HEK293T (cell line): ENCODE measurements around the gene NSUN2.
"Not testable (repeated sequence)": the region's sequence is repeated elsewhere in the genome, so short reads cannot be mapped to it uniquely, and the experiment has no call there.

Experiments
- CTCF ChIA-PET: fragments of 350-600 bp; formaldehyde crosslinking; extraction: SDS; loops from one replicate; lab custom pipeline; 2021; ENCODE audit warnings: antibody characterized with exemption, inconsistent platforms; lab: Yijun Ruan, JAX
- POLR2A ChIA-PET: fragments of 350-600 bp; formaldehyde crosslinking; extraction: SDS; loops from one replicate; lab custom pipeline; 2020; ENCODE audit warnings: antibody characterized with exemption, inconsistent platforms; lab: Yijun Ruan, JAX
- DNase-seq: peaks from one replicate; pipeline ENCODE4 v3.0.0; 2012; ENCODE audit warnings: mixed read lengths; ENCODE audit errors: extremely low spot score
- ARNT ChIP-seq: fragments of 450-650 bp; IDR thresholded peaks from 2 replicates; pipeline ENCODE4 v1.6.1; 2017; ENCODE audit warnings: mild to moderate bottlenecking
- BHLHE40 ChIP-seq: fragments of 450-650 bp; IDR thresholded peaks from 2 replicates; pipeline ENCODE4 v1.6.1; 2016; ENCODE audit warnings: mild to moderate bottlenecking, moderate library complexity, borderline replicate concordance
- CTBP1 ChIP-seq: fragments of 450-650 bp; IDR thresholded peaks from 2 replicates; pipeline ENCODE4 v1.6.1; 2016; ENCODE audit warnings: borderline replicate concordance
- ELF4 ChIP-seq: fragments of 450-650 bp; IDR thresholded peaks from 2 replicates; pipeline ENCODE4 v1.6.1; 2017; ENCODE audit warnings: antibody characterized with exemption
- FOXA1 ChIP-seq: fragments of 450-650 bp; IDR thresholded peaks from 2 replicates; pipeline ENCODE4 v1.6.1; 2016; ENCODE audit warnings: mild to moderate bottlenecking
- FOXK2 ChIP-seq: fragments of 450-650 bp; IDR thresholded peaks from 2 replicates; pipeline ENCODE4 v1.6.1; 2016; ENCODE audit warnings: mild to moderate bottlenecking
- FOXM1 ChIP-seq: fragments of 450-650 bp; IDR thresholded peaks from 2 replicates; pipeline ENCODE4 v1.6.1; 2017; ENCODE audit warnings: mild to moderate bottlenecking, borderline replicate concordance
- HDGF ChIP-seq: fragments of 450-650 bp; IDR thresholded peaks from 2 replicates; pipeline ENCODE4 v1.6.1; 2017; ENCODE audit warnings: antibody characterized with exemption, borderline replicate concordance
- L3MBTL2 ChIP-seq: fragments of 450-650 bp; conservative IDR thresholded peaks from 2 replicates; pipeline ENCODE4 v1.6.1; 2016; ENCODE audit warnings: mild to moderate bottlenecking
- LEF1 ChIP-seq: fragments of 450-650 bp; IDR thresholded peaks from 2 replicates; pipeline ENCODE4 v1.6.1; 2017; ENCODE audit warnings: mild to moderate bottlenecking, borderline replicate concordance
- NFRKB ChIP-seq: fragments of 450-650 bp; IDR thresholded peaks from 2 replicates; pipeline ENCODE4 v1.6.1; 2016; ENCODE audit warnings: mild to moderate bottlenecking, moderate library complexity
- SP1 ChIP-seq: fragments of 450-650 bp; IDR thresholded peaks from 2 replicates; pipeline ENCODE4 v1.6.1; 2017
- SUZ12 ChIP-seq: fragments of 450-650 bp; IDR thresholded peaks from 2 replicates; pipeline ENCODE4 v1.6.1; 2016; ENCODE audit warnings: mild to moderate bottlenecking
- TARDBP ChIP-seq: fragments of 450-650 bp; IDR thresholded peaks from 2 replicates; pipeline ENCODE4 v1.6.1; 2016
- ZNF384 ChIP-seq: fragments of 450-650 bp; IDR thresholded peaks from 2 replicates; pipeline ENCODE4 v1.6.1; 2016
- TF ChIP-seq, protein P1 (sequence below): fragments of 450-650 bp; IDR thresholded peaks from 2 replicates; pipeline ENCODE4 v1.6.1; 2016

NSUN2 gene

GRCh38 chr5:6660688-6661087 is 27.8 kb upstream of the NSUN2 start:
- DNase-seq: no peak
- ChIA-PET POLR2A (no interaction called here), CTCF (no interaction called here)
- no peak for TF ChIP-seq FOXM1
- no peak for TF ChIP-seq BHLHE40

DNA sequence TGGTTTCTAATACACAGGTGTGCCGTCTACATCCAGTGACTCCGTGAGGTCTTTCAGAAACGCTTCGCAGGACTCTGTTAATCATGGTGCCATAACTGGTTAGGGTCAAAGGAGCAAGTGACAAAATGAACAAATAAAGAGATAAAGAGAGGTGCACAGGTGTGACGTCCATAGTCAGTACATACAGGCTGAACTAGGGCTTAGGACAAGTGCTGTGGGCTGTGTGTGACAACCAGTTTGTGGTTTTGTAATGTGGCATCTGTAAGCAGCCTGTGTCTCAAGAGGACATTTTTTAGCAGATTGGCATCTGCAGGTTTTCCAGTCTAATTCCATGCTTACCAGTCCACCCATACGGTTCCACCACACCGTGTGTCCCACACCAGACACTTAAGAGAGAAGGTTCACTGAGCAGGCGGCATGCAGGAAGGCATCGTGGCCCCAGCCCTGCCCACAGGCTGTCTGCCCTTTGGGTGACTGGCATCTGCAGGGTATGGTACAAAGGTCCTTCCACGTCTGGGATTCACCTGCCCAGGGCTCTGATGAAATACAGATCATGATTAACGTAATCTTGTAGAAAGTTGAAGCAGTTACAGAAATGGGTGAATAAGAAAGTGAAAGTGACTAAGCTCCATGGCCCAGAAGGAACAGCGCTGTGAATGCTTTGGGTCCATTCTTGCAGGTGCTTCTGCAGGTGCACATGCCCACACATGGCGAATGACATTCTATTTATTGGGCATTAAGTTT is 27.3 kb upstream of the NSUN2 start:
- ChIA-PET POLR2A (no interaction called here), CTCF (no interaction called here)
- TF ChIP-seq ZNF384 (no peak), LEF1 (no peak), FOXA1 (no peak), CTBP1 (no peak), FOXK2 (no peak), ELF4 (no peak), NFRKB (no peak), L3MBTL2 (no peak), BHLHE40 (no peak), SUZ12 (no peak), ARNT (no peak), SP1 (no peak), FOXM1 (no peak)
- TF ChIP-seq, protein P1, sequence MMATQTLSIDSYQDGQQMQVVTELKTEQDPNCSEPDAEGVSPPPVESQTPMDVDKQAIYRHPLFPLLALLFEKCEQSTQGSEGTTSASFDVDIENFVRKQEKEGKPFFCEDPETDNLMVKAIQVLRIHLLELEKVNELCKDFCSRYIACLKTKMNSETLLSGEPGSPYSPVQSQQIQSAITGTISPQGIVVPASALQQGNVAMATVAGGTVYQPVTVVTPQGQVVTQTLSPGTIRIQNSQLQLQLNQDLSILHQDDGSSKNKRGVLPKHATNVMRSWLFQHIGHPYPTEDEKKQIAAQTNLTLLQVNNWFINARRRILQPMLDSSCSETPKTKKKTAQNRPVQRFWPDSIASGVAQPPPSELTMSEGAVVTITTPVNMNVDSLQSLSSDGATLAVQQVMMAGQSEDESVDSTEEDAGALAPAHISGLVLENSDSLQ: no peak
- no peak for DNase-seq

DNA sequence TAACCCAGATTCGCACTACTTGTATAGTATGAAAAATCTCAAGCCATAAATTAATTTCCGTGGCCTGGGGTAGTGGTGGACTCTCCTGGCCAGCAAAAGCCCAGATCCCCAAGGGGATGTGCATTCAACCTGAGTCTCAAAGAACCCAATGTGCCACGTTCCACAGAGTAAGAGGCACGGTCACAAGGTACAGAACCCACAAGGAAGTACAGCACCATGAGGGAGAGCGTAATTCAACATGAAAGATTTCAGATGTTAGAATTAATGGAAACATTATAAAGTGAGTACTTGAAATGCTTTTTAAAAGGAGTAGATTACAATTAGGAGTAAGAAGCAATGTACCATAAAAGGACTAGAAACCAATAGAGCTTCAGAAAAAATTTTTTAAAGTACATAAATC is 23.8 kb upstream of the NSUN2 start:
- CTCF ChIA-PET: no interaction called here
- POLR2A ChIA-PET: no interaction called here
- DNase-seq: no peak
- TF ChIP-seq LEF1 (no peak), SUZ12 (no peak), ZNF384 (no peak), L3MBTL2 (no peak), TARDBP (no peak), FOXM1 (no peak), BHLHE40 (no peak), FOXA1 (no peak), ELF4 (no peak), SP1 (no peak), ARNT (no peak), NFRKB (no peak)

- no peak for DNase-seq
- POLR2A ChIA-PET: no interaction called here
- CTCF ChIA-PET: no interaction called here
- TF ChIP-seq CTBP1 (no peak), ZNF384 (no peak), ELF4 (no peak), L3MBTL2 (no peak), SUZ12 (no peak), FOXM1 (no peak), TARDBP (no peak), HDGF (no peak), SP1 (no peak), FOXK2 (no peak), ARNT (no peak), BHLHE40 (no peak), LEF1 (no peak), FOXA1 (no peak), NFRKB (no peak)
- TF ChIP-seq, protein P1: no peak
These were observed 22.6 kb upstream of the NSUN2 start for GRCh38 chr5:6655432-6655831.

DNA sequence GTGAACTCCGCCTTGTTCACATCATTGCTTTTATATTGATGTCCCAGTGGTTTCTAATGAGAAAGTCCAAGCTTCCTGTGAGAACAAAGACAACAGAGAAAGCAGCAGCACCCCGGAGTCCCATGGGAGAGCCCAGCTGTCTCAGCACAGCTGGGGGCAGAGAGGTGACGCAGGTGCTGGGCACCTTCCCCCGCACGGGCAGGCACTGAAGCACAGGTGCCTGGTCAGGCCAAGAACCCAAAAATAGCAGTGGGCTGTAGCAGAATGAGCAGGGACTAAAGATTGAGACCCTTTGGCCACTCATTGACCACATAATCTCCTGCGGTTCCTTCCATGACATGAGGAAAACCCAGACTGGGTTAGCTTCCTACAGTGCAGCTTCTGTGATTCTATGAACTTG is 19.2 kb upstream of the NSUN2 start:
- DNase-seq: no peak
- ChIA-PET POLR2A (no interaction called here), CTCF (no interaction called here)
- TF ChIP-seq FOXM1: no peak
- TF ChIP-seq BHLHE40: no peak
- no peak for TF ChIP-seq ELF4
- no peak for TF ChIP-seq LEF1

DNA sequence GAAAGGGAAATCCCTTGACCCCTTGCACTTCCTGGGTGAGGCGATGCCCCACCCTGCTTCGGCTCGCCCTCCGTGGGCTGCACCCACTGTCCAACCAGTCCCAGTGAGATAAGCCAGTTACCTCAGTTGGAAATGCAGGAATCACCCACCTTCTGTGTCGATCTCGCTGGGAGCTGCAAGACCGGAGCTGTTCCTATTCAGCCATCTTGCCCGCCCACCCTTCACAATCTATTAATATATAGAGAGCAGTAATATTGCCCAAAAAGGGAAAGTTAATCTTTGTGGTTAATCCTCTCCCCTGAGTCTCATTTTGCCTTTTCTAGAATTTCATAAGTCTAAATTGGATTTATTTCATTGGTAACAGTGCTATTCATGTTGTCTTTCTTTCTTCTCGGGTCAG is 16.8 kb upstream of the NSUN2 start:
- DNase-seq: no peak
- POLR2A ChIA-PET: no interaction called here
- TF ChIP-seq ARNT (no peak), FOXK2 (no peak), ELF4 (no peak)
- CTCF ChIA-PET: no interaction called here

GRCh38 chr5:6649186-6649585 is 16.3 kb upstream of the NSUN2 start:
- no peak for DNase-seq
- POLR2A ChIA-PET: no interaction called here
- CTCF ChIA-PET: no interaction called here
- TF ChIP-seq HDGF (no peak), BHLHE40 (no peak), L3MBTL2 (no peak), FOXK2 (no peak), LEF1 (no peak), ARNT (no peak), CTBP1 (no peak), ELF4 (no peak), TARDBP (no peak), FOXA1 (no peak), ZNF384 (no peak), FOXM1 (no peak)
- TF ChIP-seq, protein P1: no peak

DNA sequence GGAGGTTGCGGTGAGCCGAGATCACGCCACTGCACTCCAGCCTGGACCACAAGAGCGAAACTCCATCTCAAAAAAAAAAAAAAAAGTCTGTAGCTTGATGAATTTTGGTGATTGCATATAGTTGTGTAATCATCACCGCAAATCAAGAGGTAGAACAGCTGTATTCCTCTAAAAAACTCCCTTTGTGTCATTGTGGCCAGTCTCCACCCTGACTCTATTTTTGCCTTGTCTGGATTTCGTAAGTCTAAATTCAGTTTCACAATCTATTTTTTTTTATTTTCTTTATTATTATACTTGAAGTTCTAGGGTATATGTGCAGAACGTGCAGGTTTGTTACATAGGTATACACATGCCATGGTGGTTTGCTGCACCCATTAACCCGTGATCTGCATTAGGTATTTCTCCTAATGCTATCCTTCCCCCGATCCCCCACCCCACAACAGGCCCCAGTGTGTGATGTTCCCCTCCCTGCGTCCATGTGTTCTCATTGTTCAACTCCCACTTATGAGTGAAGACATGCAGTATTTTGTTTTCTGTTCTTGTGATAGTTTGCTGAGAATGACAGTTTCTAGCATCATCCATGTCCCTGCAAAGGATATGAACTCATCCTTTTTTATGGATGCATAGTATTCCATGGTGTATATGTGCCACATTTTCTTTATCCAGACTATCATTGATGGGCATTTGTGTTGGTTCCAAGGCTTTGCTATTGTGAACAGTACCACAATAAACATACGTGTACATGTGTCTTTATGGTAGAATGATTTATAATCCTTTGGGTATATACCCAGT is 12.9 kb upstream of the NSUN2 start:
- CTCF ChIA-PET, POLR2A ChIA-PET, DNase-seq: not testable (repeated sequence)
